ENCODE measurements around the gene FMN2.

DNA sequence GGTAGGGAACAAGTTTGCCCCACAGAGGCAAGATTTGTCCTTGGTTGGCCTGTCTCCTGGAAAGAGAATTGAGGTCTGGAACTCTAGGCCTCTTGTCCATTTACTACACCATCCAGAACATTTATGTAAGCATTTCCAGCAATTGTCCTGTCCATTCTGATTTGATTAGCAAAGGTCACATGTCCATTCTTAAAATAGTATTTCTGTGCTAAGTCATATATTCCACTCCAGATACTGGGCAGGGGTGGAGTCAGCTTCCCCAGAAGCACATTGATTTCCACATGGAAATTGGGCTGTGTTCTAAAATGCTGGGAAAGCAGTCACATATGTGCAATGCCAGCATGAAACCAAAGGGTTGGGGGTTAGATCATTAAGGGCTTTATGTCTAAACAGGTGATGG is 21.5 kb upstream of the FMN2 start:
- TF ChIP-seq POLR2A (IDR thresholded peaks at IDR 0.05) (no peak), CTCF (IDR thresholded peaks at IDR 0.05) (no peak)

Measured in Peyer's patch (tissue), 4 donors.